ENCODE measurements around the gene DRGX. TPM values are rescaled to one million over a fixed set of nuclear protein-coding genes. Genes with fewer than 3 reads are reported as not detected.

The DRGX gene
- total RNA-seq, 1 donor, result not detected

DNA sequence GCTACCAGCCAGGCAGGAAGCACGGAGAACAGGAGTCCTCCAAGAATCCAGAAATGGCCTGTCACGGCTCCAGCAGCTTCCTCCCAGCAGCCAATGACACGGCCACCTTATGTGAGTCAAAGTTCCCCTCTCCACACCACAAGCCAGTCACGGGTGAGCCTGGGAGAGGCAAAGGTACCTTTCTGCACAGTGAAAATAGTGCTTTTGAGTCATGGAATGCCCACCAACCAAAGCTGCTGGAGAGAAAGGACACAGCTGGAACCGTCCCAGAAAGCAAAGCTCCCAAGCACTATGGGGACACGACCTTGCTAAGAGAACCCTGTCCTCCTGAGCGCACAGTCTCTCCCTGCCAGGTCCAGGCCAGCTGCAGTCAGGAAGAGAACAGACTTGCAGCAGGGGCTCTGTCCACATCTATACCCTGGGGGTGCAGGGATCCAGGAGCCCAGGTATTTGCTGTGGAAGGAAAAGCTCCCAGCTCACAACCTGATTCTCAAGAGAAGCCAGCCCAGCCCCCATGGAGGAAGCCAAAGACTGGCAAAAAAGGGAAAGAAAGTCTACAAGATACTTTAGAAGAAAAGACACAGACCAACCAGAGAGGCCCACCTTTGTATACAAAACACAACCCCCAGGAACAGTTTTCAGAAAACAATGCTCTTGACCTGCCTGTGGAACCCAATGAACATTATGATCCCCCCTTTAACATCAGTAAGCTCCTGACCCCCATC is 72.6 kb downstream of the DRGX start:
- Histone ChIP-seq H3K27me3 (ENCODE audit: insufficient read depth, low read length) (peaks cover 16% of the 10 kb centered on the region), H4K20me1 (ENCODE audit: insufficient read depth, low read length) (no peaks in the 10 kb centered on the region), H3K36me3 (ENCODE audit: insufficient read depth, low read length) (no peaks in the 10 kb centered on the region), H3K4me3 (ENCODE audit: insufficient read depth, low read length) (no peak overlapping the region), H2AFZ (ENCODE audit: low read length) (no peak overlapping the region), H3K79me2 (ENCODE audit: insufficient read depth, low read length) (no peaks in the 10 kb centered on the region), H3K27ac (ENCODE audit: low read depth, low read length) (no peak overlapping the region), H3K4me2 (ENCODE audit: insufficient read depth, low read length) (no peak overlapping the region), H3K9me3 (ENCODE audit: low read depth, low read length) (no peaks in the 10 kb centered on the region), H3K4me1 (ENCODE audit: insufficient read depth, low read length) (no peaks in the 10 kb centered on the region)
- TF ChIP-seq, protein P1, sequence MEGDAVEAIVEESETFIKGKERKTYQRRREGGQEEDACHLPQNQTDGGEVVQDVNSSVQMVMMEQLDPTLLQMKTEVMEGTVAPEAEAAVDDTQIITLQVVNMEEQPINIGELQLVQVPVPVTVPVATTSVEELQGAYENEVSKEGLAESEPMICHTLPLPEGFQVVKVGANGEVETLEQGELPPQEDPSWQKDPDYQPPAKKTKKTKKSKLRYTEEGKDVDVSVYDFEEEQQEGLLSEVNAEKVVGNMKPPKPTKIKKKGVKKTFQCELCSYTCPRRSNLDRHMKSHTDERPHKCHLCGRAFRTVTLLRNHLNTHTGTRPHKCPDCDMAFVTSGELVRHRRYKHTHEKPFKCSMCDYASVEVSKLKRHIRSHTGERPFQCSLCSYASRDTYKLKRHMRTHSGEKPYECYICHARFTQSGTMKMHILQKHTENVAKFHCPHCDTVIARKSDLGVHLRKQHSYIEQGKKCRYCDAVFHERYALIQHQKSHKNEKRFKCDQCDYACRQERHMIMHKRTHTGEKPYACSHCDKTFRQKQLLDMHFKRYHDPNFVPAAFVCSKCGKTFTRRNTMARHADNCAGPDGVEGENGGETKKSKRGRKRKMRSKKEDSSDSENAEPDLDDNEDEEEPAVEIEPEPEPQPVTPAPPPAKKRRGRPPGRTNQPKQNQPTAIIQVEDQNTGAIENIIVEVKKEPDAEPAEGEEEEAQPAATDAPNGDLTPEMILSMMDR (IDR thresholded peaks at IDR 0.05; ENCODE audit: extremely low read depth, low read depth, low read length), result no peak
- DNase-seq (ENCODE audit: insufficient read length, low spot score, missing footprints), result no peak

DNA sequence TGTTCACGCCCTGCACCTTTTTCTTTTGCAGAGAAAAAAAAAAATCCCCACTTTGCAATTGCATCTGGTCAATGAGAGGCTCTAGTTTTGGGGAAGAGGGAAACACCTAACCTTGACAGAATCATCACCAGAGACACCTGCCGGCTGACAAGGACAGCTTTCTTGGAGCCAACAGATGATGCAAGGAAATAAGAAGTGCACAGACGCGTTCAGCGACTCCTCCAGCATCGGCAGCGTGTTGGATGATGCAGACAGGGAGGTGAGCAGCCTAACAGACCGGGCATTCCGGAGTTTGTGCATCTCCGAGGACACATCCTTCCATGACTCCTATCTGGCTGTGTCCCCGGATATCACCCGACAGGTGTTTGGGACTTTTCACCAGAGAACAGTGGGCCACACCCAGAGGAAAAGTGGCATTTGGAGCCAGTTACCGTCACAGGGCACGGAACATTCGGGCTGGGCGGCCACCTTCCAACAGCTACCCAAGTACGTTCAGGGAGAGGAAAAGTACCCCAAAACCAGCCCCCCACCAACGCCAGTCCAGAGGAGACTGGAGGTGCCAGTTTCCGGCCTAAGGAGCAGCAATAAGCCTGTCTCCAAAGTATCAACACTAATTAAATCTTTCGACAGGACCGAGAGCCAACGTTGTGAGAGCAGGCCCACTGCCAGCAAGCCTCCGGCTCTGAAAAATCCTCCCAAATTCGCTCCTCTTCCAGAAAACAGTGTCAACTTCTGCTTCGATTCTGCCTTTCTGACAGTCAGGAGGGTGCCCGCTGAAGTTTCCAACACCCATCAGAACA is 73.3 kb downstream of the DRGX start:
- Histone ChIP-seq H2AFZ (ENCODE audit: low read length) (no peak overlapping the region), H3K4me1 (ENCODE audit: insufficient read depth, low read length) (no peaks in the 10 kb centered on the region), H3K4me2 (ENCODE audit: insufficient read depth, low read length) (no peak overlapping the region), H3K9me3 (ENCODE audit: low read depth, low read length) (no peaks in the 10 kb centered on the region), H3K79me2 (ENCODE audit: insufficient read depth, low read length) (no peaks in the 10 kb centered on the region), H3K27ac (ENCODE audit: low read depth, low read length) (no peak overlapping the region), H3K27me3 (ENCODE audit: insufficient read depth, low read length) (peaks cover 15% of the 10 kb centered on the region), H3K4me3 (ENCODE audit: insufficient read depth, low read length) (no peak overlapping the region), H4K20me1 (ENCODE audit: insufficient read depth, low read length) (no peaks in the 10 kb centered on the region), H3K36me3 (ENCODE audit: insufficient read depth, low read length) (no peaks in the 10 kb centered on the region)
- DNase-seq (ENCODE audit: insufficient read length, low spot score, missing footprints), result no peak
- TF ChIP-seq, protein P1 (IDR thresholded peaks at IDR 0.05; ENCODE audit: extremely low read depth, low read depth, low read length), result no peak

DNA sequence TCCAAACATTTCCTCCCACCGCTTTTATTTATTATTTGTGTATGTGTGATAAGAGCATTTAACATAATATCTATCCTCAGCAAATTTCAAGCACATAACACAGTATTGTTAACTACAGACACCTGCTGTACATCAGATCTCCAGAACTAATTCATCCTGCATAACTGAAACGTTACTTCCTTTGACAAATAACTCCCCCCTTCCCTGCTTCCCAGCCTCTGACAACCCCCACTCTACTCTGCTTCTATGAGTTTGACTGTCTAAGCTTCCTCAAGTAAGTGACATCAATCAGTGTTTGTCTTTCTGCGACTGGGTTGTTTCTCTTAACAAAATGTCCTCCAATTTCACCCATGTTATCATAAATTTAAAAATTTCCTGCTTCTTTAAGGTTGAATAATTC is 74.9 kb downstream of the DRGX start:
- H2AFZ ChIP-seq (ENCODE audit: low read length), result no peak overlapping the region
- no peaks in the 10 kb centered on the region for H3K9me3 ChIP-seq (ENCODE audit: low read depth, low read length)
- H3K27ac ChIP-seq (ENCODE audit: low read depth, low read length), result no peak overlapping the region
- H3K79me2 ChIP-seq (ENCODE audit: insufficient read depth, low read length), result no peaks in the 10 kb centered on the region
- no peak overlapping the region for H3K4me2 ChIP-seq (ENCODE audit: insufficient read depth, low read length)
- no peaks in the 10 kb centered on the region for H3K4me1 ChIP-seq (ENCODE audit: insufficient read depth, low read length)
- TF ChIP-seq, protein P1 (IDR thresholded peaks at IDR 0.05; ENCODE audit: extremely low read depth, low read depth, low read length), result no peak
- peaks cover 20% of the 10 kb centered on the region for H3K27me3 ChIP-seq (ENCODE audit: insufficient read depth, low read length)
- no peak for DNase-seq (ENCODE audit: insufficient read length, low spot score, missing footprints)
- H3K4me3 ChIP-seq (ENCODE audit: insufficient read depth, low read length), result no peak overlapping the region
- H3K36me3 ChIP-seq (ENCODE audit: insufficient read depth, low read length), result no peaks in the 10 kb centered on the region
- no peaks in the 10 kb centered on the region for H4K20me1 ChIP-seq (ENCODE audit: insufficient read depth, low read length)

DNA sequence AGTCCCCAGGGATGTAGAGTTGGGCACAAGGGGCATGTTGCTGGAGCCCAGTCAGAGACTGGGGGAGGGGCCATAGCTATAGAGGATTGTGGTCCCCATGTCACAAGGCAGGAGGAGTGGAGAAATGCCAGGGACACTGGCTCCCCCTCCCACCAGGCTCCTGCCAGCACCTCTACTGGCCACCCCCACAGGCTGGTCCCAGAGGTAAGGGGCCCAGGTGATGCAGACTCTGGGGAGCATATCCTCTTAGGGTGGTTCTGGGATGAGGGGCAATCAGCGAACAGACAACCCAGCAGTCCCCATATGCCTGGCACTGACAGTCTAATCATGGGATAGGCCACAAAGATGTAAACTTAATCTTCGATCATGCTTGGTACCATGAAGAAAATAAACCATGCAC is 75.7 kb downstream of the DRGX start:
- Histone ChIP-seq H3K27ac (ENCODE audit: low read depth, low read length) (no peak overlapping the region), H3K4me1 (ENCODE audit: insufficient read depth, low read length) (no peaks in the 10 kb centered on the region), H4K20me1 (ENCODE audit: insufficient read depth, low read length) (no peaks in the 10 kb centered on the region), H2AFZ (ENCODE audit: low read length) (no peak overlapping the region), H3K79me2 (ENCODE audit: insufficient read depth, low read length) (no peaks in the 10 kb centered on the region), H3K27me3 (ENCODE audit: insufficient read depth, low read length) (peaks cover 20% of the 10 kb centered on the region), H3K4me2 (ENCODE audit: insufficient read depth, low read length) (no peak overlapping the region), H3K4me3 (ENCODE audit: insufficient read depth, low read length) (no peak overlapping the region), H3K36me3 (ENCODE audit: insufficient read depth, low read length) (no peaks in the 10 kb centered on the region), H3K9me3 (ENCODE audit: low read depth, low read length) (no peaks in the 10 kb centered on the region)
- TF ChIP-seq, protein P1 (IDR thresholded peaks at IDR 0.05; ENCODE audit: extremely low read depth, low read depth, low read length), result no peak
- no peak for DNase-seq (ENCODE audit: insufficient read length, low spot score, missing footprints)
